Measurements from ENCODE around the gene HSPA4L. TPM values are rescaled to one million over a fixed set of nuclear protein-coding genes. Genes with fewer than 3 reads are reported as not detected.

Gene HSPA4L
- total and polyA plus RNA-seq, 2 donors (not counting 1 experiment from before 2014, with no cell fraction given): not detected

GRCh38 chr4:127781300-127782024, 660 bp upstream of the HSPA4L start:
- no peaks in the 10 kb centered on the region for H4K20me1 ChIP-seq (ENCODE audit: control insufficient read depth, insufficient read depth, low read length, poor library complexity, severe bottlenecking)
- peaks cover 21% of the 10 kb centered on the region in 2 donors for H3K4me1 ChIP-seq (ENCODE audit: control insufficient read depth in 2 of 2, insufficient read depth in 2 of 2, low read length in 2 of 2)
- H3K27ac Mint-ChIP-seq: no peak overlapping the region
- DNase-seq (peak; percentile 39), ATAC-seq (ENCODE audit: low read depth) (no peak)
- H3K27ac ChIP-seq (ENCODE audit: low read length in 2 of 2): no peak overlapping the region
- H3K4me3 ChIP-seq (ENCODE audit: control extremely low read depth in 1 of 5, extremely low read depth in 1 of 5, insufficient read depth in 1 of 5, low read depth in 2 of 5, low read length in 4 of 5): peak overlapping the region in 4 of 5 experiments; percentile 41 to 66 (median 58)
- H3K4me2 ChIP-seq (replicated peaks; ENCODE audit: low read depth, low read length, poor library complexity, severe bottlenecking): peak overlapping the region; percentile 89
- H3K27me3 Mint-ChIP-seq: peaks cover 56% of the 10 kb centered on the region
- H3K9me3 ChIP-seq (ENCODE audit: control extremely low read depth in 1 of 3, control insufficient read depth in 2 of 3, insufficient read depth in 1 of 3, low read length in 2 of 3): peaks cover 0 to 15% (median 0%) of the 10 kb centered on the region in 3 donors
- H3K27me3 ChIP-seq (replicated peaks in 1 of 4; ENCODE audit: control extremely low read depth in 1 of 4, control insufficient read depth in 3 of 4, insufficient read depth in 4 of 4, low read length in 3 of 4): peaks cover 2 to 44% (median 36%) of the 10 kb centered on the region in 4 experiments
- no peaks in the 10 kb centered on the region for H3K9me3 Mint-ChIP-seq (ENCODE audit: insufficient read depth)
- peak overlapping the region; percentile 97 for H3K4me3 Mint-ChIP-seq
- TF ChIP-seq EZH2 (IDR thresholded peaks at IDR 0.05; ENCODE audit: borderline replicate concordance, insufficient read depth, low read depth, low read length, poor library complexity, severe bottlenecking) (no peak), CTCF (IDR thresholded peaks at IDR 0.05) (no peak)
- H3K79me2 ChIP-seq (ENCODE audit: control insufficient read depth, insufficient read depth, low read length): no peaks in the 10 kb centered on the region
- POLR2A ChIA-PET: no interaction called here
- H3K36me3 ChIP-seq (replicated peaks in 1 of 2; ENCODE audit: control extremely low read depth in 1 of 2, control insufficient read depth in 1 of 2, extremely low read depth in 1 of 2, insufficient read depth in 2 of 2, low read length in 1 of 2): no peaks in the 10 kb centered on the region
- peak overlapping the region; percentile 72 for H2AFZ ChIP-seq (ENCODE audit: insufficient read depth, low read depth, low read length, poor library complexity, severe bottlenecking)
- peak overlapping the region; percentile 62 for H3K9ac ChIP-seq (ENCODE audit: low read length)
- intact Hi-C loops (cut with micrococcal nuclease): no loop called here
- WGBS (ENCODE audit: insufficient coverage): 16% methylated on average over 42 of the region's 43 CpGs
- CTCF ChIA-PET: no interaction called here
- H3K4me1 Mint-ChIP-seq: peaks cover 20% of the 10 kb centered on the region

GRCh38 chr4:127782025-127782274, 172 bp upstream of the HSPA4L start:
- peaks cover 21% of the 10 kb centered on the region in 2 donors for H3K4me1 ChIP-seq (ENCODE audit: control insufficient read depth in 2 of 2, insufficient read depth in 2 of 2, low read length in 2 of 2)
- POLR2A ChIA-PET: no interaction called here
- Mint-ChIP-seq H3K27me3 (peaks cover 52% of the 10 kb centered on the region), H3K4me3 (peak overlapping the region; percentile 97), H3K27ac (no peak overlapping the region), H3K9me3 (ENCODE audit: insufficient read depth) (no peaks in the 10 kb centered on the region), H3K4me1 (peaks cover 20% of the 10 kb centered on the region)
- H3K36me3 ChIP-seq (replicated peaks in 1 of 2; ENCODE audit: control extremely low read depth in 1 of 2, control insufficient read depth in 1 of 2, extremely low read depth in 1 of 2, insufficient read depth in 2 of 2, low read length in 1 of 2): no peaks in the 10 kb centered on the region
- no peaks in the 10 kb centered on the region for H3K79me2 ChIP-seq (ENCODE audit: control insufficient read depth, insufficient read depth, low read length)
- peaks cover 0 to 15% (median 0%) of the 10 kb centered on the region in 3 donors for H3K9me3 ChIP-seq (ENCODE audit: control extremely low read depth in 1 of 3, control insufficient read depth in 2 of 3, insufficient read depth in 1 of 3, low read length in 2 of 3)
- no peak overlapping the region for H3K27ac ChIP-seq (ENCODE audit: low read length in 2 of 2)
- H3K27me3 ChIP-seq (replicated peaks in 1 of 4; ENCODE audit: control extremely low read depth in 1 of 4, control insufficient read depth in 3 of 4, insufficient read depth in 4 of 4, low read length in 3 of 4): peaks cover 2 to 44% (median 37%) of the 10 kb centered on the region in 4 experiments
- 2% methylated on average over 30 of the region's 30 CpGs for WGBS (ENCODE audit: insufficient coverage)
- H3K4me3 ChIP-seq (ENCODE audit: control extremely low read depth in 1 of 5, extremely low read depth in 1 of 5, insufficient read depth in 1 of 5, low read depth in 2 of 5, low read length in 4 of 5): peak overlapping the region in 4 of 5 experiments; percentile 41 to 66 (median 58)
- H4K20me1 ChIP-seq (ENCODE audit: control insufficient read depth, insufficient read depth, low read length, poor library complexity, severe bottlenecking): no peaks in the 10 kb centered on the region
- peak overlapping the region; percentile 72 for H2AFZ ChIP-seq (ENCODE audit: insufficient read depth, low read depth, low read length, poor library complexity, severe bottlenecking)
- H3K4me2 ChIP-seq (replicated peaks; ENCODE audit: low read depth, low read length, poor library complexity, severe bottlenecking): peak overlapping the region; percentile 89
- DNase-seq: no peak
- TF ChIP-seq CTCF (IDR thresholded peaks at IDR 0.05) (no peak), EZH2 (IDR thresholded peaks at IDR 0.05; ENCODE audit: borderline replicate concordance, insufficient read depth, low read depth, low read length, poor library complexity, severe bottlenecking) (no peak)
- CTCF ChIA-PET: no interaction called here
- intact Hi-C loops (cut with micrococcal nuclease): no loop called here
- ATAC-seq (ENCODE audit: low read depth): peak; percentile 59
- peak overlapping the region; percentile 62 for H3K9ac ChIP-seq (ENCODE audit: low read length)
